H1 (cell line): Measurements from ENCODE around the gene E2F2. TPM values are rescaled to one million over a fixed set of nuclear protein-coding genes. Genes with fewer than 3 reads are reported as not detected.

Source experiments
- ASH2L ChIP-seq: fragments of 200-600, 300-600 bp; sonication (generic); IDR thresholded peaks from one replicate; pipeline ENCODE4 v1.7.1; 2017; ENCODE audit warnings: low read length
- BACH1 ChIP-seq: IDR thresholded peaks from 2 replicates; pipeline ENCODE4 v1.6.1; 2012; ENCODE audit warnings: low read length, improper control_type of control experiment
- BCL11A ChIP-seq, 2 experiments: IDR thresholded peaks; one replicate each; pipeline ENCODE4 v1.6.1; 2011; ENCODE audit warnings: low read depth in 2 of 2, low read length in 2 of 2, mild to moderate bottlenecking in 2 of 2
- GABPA ChIP-seq: IDR thresholded peaks from 2 replicates; pipeline ENCODE4 v1.6.1; 2011; ENCODE audit warnings: mild to moderate bottlenecking, low read length, moderate library complexity, borderline replicate concordance; ENCODE audit not compliant: insufficient read depth
- GTF2F1 ChIP-seq: IDR thresholded peaks from 2 replicates; pipeline ENCODE4 v1.6.1; 2012; ENCODE audit warnings: low read depth, low read length, improper control_type of control experiment, borderline replicate concordance
- KDM1A ChIP-seq: fragments of 200-600, 300-600 bp; sonication (generic); IDR thresholded peaks from 2 replicates; pipeline ENCODE4 v1.7.1; 2016; ENCODE audit warnings: mild to moderate bottlenecking, low read length, borderline replicate concordance
- KDM5A ChIP-seq: fragments of 200-600 bp; IDR thresholded peaks from 2 replicates; pipeline ENCODE4 v1.7.1; 2012; ENCODE audit warnings: mild to moderate bottlenecking, low read length, inconsistent platforms, mixed read lengths
- MAFK ChIP-seq: IDR thresholded peaks from 2 replicates; pipeline ENCODE4 v1.6.1; 2012; ENCODE audit warnings: low read depth, mild to moderate bottlenecking, improper control_type of control experiment, low read length
- RBBP5 ChIP-seq: IDR thresholded peaks from 2 replicates; pipeline ENCODE4 v1.7.1; 2012; ENCODE audit warnings: low read depth, mild to moderate bottlenecking, inconsistent platforms, low read length, moderate library complexity, borderline replicate concordance
- RNF2 ChIP-seq: fragments of 200-900, 300-1000 bp; sonication (generic); IDR thresholded peaks from 2 replicates; pipeline ENCODE4 v1.7.1; 2016; ENCODE audit warnings: borderline replicate concordance, low read depth, mild to moderate bottlenecking, antibody characterized with exemption, low read length; ENCODE audit not compliant: poor library complexity, severe bottlenecking; ENCODE audit errors: missing control alignments
- SIN3A ChIP-seq, 2 experiments: IDR thresholded peaks in 1 of 2; conservative IDR thresholded peaks in 1 of 2; 2 replicates each; pipeline ENCODE4 v1.6.1; 2011 to 2012; ENCODE audit warnings: low read length in 2 of 2, improper control_type of control experiment in 1 of 2, low read depth in 1 of 2, mild to moderate bottlenecking in 1 of 2
- SP2 ChIP-seq: IDR thresholded peaks from 2 replicates; pipeline ENCODE4 v1.6.1; 2012; ENCODE audit warnings: mild to moderate bottlenecking, low read length, inconsistent platforms
- polyA plus RNA-seq, 7 experiments: library from polyadenylated mRNA; depleted of rRNA in 3 of 7; stranded (reverse) in 5 of 7; unstranded in 2 of 7; fragments of >200 nt in 5 of 7; fragments of 200-250 nt in 2 of 7; gene quantifications; 1 replicate in 5 of 7; 2 replicates in 1 of 7; 4 replicates in 1 of 7; pipeline versions ENCODE4 v1.2.1 to v1.2.3, GENCODE V29; 2011 to 2013; ENCODE audit warnings: missing spikeins in 2 of 7, mixed read lengths in 2 of 7
- total RNA-seq: library from RNA; stranded (reverse); fragmentation: NEBNext Ultra II Directional; extraction: Animal tissue kit (Norgen Biotek cat#: 25700); gene quantifications from 2 replicates; pipeline ENCODE4 v1.2.1, GENCODE V29; 2021
- TF ChIP-seq, protein P1 (sequence below): IDR thresholded peaks from 2 replicates; pipeline ENCODE4 v1.6.1; 2012; ENCODE audit warnings: low read length, inconsistent platforms
- TF ChIP-seq, protein P2 (sequence below), 3 experiments: IDR thresholded peaks; 1 replicate in 2 of 3; 2 replicates in 1 of 3; pipeline versions ENCODE4 v1.5.1 to v1.6.1; 2011; ENCODE audit warnings: low read length in 3 of 3, mild to moderate bottlenecking in 3 of 3, inconsistent platforms in 2 of 3, low read depth in 1 of 3, moderate library complexity in 1 of 3; ENCODE audit not compliant: insufficient read depth in 1 of 3; ENCODE audit errors: control extremely low read depth in 1 of 3

The E2F2 gene
- total and polyA plus RNA-seq, 2 of the 8 experiments (the other 6 are each of a cell fraction or from before 2014, with no cell fraction given), result 1.8 to 7.0 TPM

DNA sequence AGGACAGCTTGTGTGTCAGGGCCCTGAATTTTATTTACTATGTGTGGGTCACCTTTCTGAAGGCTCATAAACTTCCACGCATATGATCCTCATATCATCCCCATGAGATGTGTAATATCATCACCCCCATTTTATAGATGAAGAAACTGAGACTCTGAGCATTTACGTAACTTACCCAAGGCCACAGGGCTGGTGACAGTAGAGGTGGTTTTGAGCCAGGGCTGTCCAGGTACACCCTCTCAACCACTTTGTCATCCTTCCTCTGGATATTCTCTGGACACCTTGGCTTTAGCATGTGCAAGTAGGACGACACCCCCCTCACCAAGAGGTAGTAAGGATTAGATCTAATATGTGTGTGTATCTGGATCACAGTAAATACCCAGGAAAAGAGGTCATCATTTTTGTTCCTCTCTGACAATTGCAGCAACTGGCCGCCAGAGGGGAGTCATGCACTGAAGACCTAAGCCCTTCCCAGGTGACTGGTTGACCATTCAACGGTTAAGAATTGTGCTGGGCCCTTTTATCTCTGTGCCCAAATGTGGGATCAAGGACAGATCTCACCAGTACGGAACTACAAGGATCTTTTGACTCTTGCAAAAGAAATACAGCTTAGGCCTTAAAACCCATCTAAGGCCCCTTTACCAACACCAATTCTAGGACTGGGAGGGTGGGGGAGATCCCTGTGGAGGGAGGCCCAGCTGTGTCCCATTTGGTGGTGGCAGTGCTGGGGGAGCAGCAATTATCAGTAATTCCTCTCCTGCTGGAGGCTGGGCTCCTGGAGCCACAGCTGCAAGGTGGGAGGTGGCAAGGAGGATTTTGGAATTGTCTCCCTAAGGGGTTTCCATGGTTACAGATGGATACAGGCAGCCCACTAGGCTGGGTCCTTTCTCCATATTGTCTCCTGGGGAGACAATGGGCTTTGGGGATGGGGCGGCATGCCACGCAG is 13.7 kb upstream of the E2F2 start (continued):
- TF ChIP-seq SP2 (no peak), GABPA (no peak), RNF2 (no peak), SIN3A (conservative IDR thresholded peaks at IDR 0.05 in 1 of 2, IDR thresholded peaks at IDR 0.05 in 1 of 2; ENCODE audit: low read depth in 1 of 2, low read length in 2 of 2) (peak in 1 of 2 experiments; percentile 57; a peak in 1 of 4 replicates), KDM5A (no peak), ASH2L (no peak), BCL11A (IDR thresholded peaks at IDR 0.05; ENCODE audit: low read depth in 2 of 2, low read length in 2 of 2) (no peak), BACH1 (no peak), GTF2F1 (no peak), MAFK (no peak), RBBP5 (no peak), KDM1A (peak; percentile 55; the same call in 1 of the 2 replicates)
- TF ChIP-seq, protein P1, sequence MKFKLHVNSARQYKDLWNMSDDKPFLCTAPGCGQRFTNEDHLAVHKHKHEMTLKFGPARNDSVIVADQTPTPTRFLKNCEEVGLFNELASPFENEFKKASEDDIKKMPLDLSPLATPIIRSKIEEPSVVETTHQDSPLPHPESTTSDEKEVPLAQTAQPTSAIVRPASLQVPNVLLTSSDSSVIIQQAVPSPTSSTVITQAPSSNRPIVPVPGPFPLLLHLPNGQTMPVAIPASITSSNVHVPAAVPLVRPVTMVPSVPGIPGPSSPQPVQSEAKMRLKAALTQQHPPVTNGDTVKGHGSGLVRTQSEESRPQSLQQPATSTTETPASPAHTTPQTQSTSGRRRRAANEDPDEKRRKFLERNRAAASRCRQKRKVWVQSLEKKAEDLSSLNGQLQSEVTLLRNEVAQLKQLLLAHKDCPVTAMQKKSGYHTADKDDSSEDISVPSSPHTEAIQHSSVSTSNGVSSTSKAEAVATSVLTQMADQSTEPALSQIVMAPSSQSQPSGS, result no peak
- TF ChIP-seq, protein P2, sequence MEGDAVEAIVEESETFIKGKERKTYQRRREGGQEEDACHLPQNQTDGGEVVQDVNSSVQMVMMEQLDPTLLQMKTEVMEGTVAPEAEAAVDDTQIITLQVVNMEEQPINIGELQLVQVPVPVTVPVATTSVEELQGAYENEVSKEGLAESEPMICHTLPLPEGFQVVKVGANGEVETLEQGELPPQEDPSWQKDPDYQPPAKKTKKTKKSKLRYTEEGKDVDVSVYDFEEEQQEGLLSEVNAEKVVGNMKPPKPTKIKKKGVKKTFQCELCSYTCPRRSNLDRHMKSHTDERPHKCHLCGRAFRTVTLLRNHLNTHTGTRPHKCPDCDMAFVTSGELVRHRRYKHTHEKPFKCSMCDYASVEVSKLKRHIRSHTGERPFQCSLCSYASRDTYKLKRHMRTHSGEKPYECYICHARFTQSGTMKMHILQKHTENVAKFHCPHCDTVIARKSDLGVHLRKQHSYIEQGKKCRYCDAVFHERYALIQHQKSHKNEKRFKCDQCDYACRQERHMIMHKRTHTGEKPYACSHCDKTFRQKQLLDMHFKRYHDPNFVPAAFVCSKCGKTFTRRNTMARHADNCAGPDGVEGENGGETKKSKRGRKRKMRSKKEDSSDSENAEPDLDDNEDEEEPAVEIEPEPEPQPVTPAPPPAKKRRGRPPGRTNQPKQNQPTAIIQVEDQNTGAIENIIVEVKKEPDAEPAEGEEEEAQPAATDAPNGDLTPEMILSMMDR (IDR thresholded peaks at IDR 0.05; ENCODE audit: control extremely low read depth in 1 of 3, insufficient read depth in 1 of 3, low read depth in 1 of 3, low read length in 3 of 3), result peak; percentile 82 to 96 (median 91)
